K562 (cell line): ENCODE results near the gene PAN3. TPM values are rescaled to one million over a fixed set of nuclear protein-coding genes. Genes with fewer than 3 reads are reported as not detected.
A peak's percentile ranks its signal among the peaks of the same experiment; 100 is the strongest.

Experiments
- CCNT2 ChIP-seq: IDR thresholded peaks from 2 replicates; pipeline ENCODE4 v1.6.1; 2011; ENCODE audit warnings: borderline replicate concordance, low read depth, mild to moderate bottlenecking, moderate library complexity, mixed read lengths, low read length; ENCODE audit not compliant: insufficient read length; ENCODE audit errors: extremely low read depth
- CREB1 ChIP-seq, 2 experiments: sonication (generic) in 1 of 2; formaldehyde crosslinking in 1 of 2; IDR thresholded peaks; 2 replicates each; pipeline versions ENCODE4 v1.6.1 to v1.8.0; 2012 to 2022; ENCODE audit warnings: inconsistent platforms in 1 of 2, mild to moderate bottlenecking in 1 of 2, missing genetic modification reagents in 1 of 2, moderate library complexity in 1 of 2
- GABPB1 ChIP-seq: sonication (generic); formaldehyde crosslinking; IDR thresholded peaks from 2 replicates; pipeline ENCODE4 v1.8.0; 2022; ENCODE audit warnings: mild to moderate bottlenecking, missing genetic modification reagents
- HDAC3 ChIP-seq: fragments of 450-650 bp; IDR thresholded peaks from 2 replicates; pipeline ENCODE4 v1.6.1; 2018; ENCODE audit warnings: borderline replicate concordance, mild to moderate bottlenecking, moderate library complexity; ENCODE audit not compliant: partially characterized antibody
- MAFF ChIP-seq: IDR thresholded peaks from 2 replicates; pipeline ENCODE4 v1.6.1; 2012; ENCODE audit warnings: low read length, improper control_type of control experiment
- PCBP1 ChIP-seq: fragments of 200-400 bp; formaldehyde crosslinking; IDR thresholded peaks from 2 replicates; pipeline ENCODE4 v1.6.1; 2018; ENCODE audit warnings: mild to moderate bottlenecking, low read depth, low read length; ENCODE audit not compliant: poor library complexity, severe bottlenecking
- PML ChIP-seq: IDR thresholded peaks from 2 replicates; pipeline ENCODE4 v1.6.1; 2012; ENCODE audit warnings: low read length, inconsistent platforms
- RBBP5 ChIP-seq: fragments of 200-600 bp; sonication (generic); IDR thresholded peaks from 2 replicates; pipeline ENCODE4 v1.6.1; 2012; ENCODE audit warnings: borderline replicate concordance, mild to moderate bottlenecking, low read length, control low read depth, inconsistent platforms; ENCODE audit not compliant: insufficient read depth, poor library complexity, severe bottlenecking
- RFX5 ChIP-seq: IDR thresholded peaks from 2 replicates; pipeline ENCODE4 v1.6.1; 2011; ENCODE audit warnings: low read depth, mild to moderate bottlenecking, improper control_type of control experiment, low read length
- SMAD4 ChIP-seq: fragments of 250-450 bp; sonication (Bioruptor Pico); conservative IDR thresholded peaks from 2 replicates; pipeline ENCODE4 v1.8.0; 2021; ENCODE audit warnings: inconsistent platforms, mild to moderate bottlenecking, moderate library complexity
- SPI1 ChIP-seq: IDR thresholded peaks from 2 replicates; pipeline ENCODE4 v1.6.1; 2011; ENCODE audit warnings: low read depth, low read length, control low read depth, borderline replicate concordance
- ZFX ChIP-seq: sonication (generic); formaldehyde crosslinking; IDR thresholded peaks from 2 replicates; pipeline ENCODE4 v1.8.0; 2022; ENCODE audit warnings: mild to moderate bottlenecking, missing genetic modification reagents, moderate library complexity
- ZNF23 ChIP-seq: fragments of 250-450 bp; sonication (Bioruptor Pico); IDR thresholded peaks from 2 replicates; pipeline ENCODE4 v1.4.0; 2020; ENCODE audit warnings: mild to moderate bottlenecking
- polyA plus RNA-seq, 8 experiments: library from polyadenylated mRNA; depleted of rRNA in 4 of 8; stranded (reverse) in 5 of 8; unstranded in 3 of 8; fragments of >200 nt; fragmentation: Nextera tagmentation in 2 of 8; fragmentation: Illumina TruSeq in 1 of 8; extraction: Ambion mirVana in 2 of 8; extraction: Trizol in 1 of 8; gene quantifications; 2 replicates each; pipeline versions ENCODE4 v1.2.1 to v1.2.3, GENCODE V29; 2011 to 2014; ENCODE audit warnings: inconsistent platforms in 1 of 8, missing spikeins in 1 of 8
- total RNA-seq, 7 experiments: library from RNA; depleted of rRNA in 6 of 7; stranded (reverse); fragments of >200 nt in 6 of 7; fragmentation: Illumina TruSeq in 2 of 7; extraction: Trizol in 2 of 7; gene quantifications; 2 replicates each; pipeline versions ENCODE4 v1.2.1 to v1.2.3, GENCODE V29; 2011 to 2021; ENCODE audit warnings: low replicate concordance in 1 of 7
- TF ChIP-seq, protein P1 (sequence below): fragments of 450-650 bp; IDR thresholded peaks from 2 replicates; pipeline ENCODE4 v1.6.1; 2014; ENCODE audit warnings: low read depth, mild to moderate bottlenecking, moderate library complexity, borderline replicate concordance
- TF ChIP-seq, protein P2 (sequence below): fragments of 250-450 bp; sonication (Bioruptor Pico); IDR thresholded peaks from 2 replicates; pipeline ENCODE4 v1.4.0; 2020
- TF ChIP-seq, protein P3 (sequence below): fragments of 450-650 bp; conservative IDR thresholded peaks from 2 replicates; pipeline ENCODE4 v1.6.1; 2016; ENCODE audit warnings: missing genetic modification characterization, low read depth, mild to moderate bottlenecking, control low read depth, missing compliant biosample characterization

PAN3 gene
- total and polyA plus RNA-seq, 9 of the 15 experiments (the other 6 are each of a cell fraction or from before 2014, with no cell fraction given), result 7.2 to 19.9 (median 11.6) TPM

DNA sequence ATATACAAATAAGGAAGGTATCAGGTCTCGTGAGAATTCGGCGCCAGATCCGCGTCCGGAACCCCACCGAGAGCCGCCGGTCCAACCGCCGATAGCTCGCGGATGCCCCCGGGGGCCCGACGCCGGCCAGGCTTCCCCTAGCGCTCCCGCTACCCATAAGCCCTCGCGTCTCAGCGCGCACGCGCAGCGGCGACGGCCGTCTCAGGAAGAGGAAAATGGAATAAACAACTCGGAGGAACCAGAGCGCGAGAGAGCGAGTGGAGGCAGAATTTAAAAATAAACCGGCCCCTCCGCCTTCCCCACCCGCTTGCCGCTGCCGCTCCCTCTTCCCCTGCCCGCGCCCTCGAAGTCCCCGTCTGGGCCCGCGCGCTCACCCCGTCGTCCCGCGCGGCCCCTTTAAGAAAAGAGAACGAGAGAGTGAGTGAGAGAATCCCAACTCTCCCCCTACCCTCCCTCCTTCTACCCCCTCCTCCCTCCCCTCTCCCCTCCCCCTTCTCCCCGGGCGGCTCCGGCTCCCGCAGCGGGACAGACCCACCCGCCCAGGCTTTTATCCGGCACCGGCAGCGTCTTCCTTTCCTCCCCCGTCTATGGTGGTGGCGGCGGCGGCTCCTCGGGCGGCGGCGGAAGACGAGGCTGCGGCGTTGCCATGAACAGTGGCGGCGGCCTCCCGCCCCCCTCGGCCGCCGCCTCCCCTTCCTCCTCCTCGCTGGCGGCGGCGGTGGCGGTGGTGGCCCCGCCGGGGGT lies at the start of gene PAN3 (continued):
- TF ChIP-seq ZNF23 (CRISPR knock-in tag) (no peak), ZFX (CRISPR knock-in tag) (peak; percentile 59), GABPB1 (CRISPR knock-in tag) (peak; percentile 25; the same call in 1 of the 2 replicates), PCBP1 (peak; percentile 80), RFX5 (no peak), SPI1 (no peak), RBBP5 (peak; percentile 49), HDAC3 (no peak), PML (0 out of 2 replicates have a peak, but pooled peaks have one; percentile 45), MAFF (no peak), SMAD4 (CRISPR knock-in tag) (peak; percentile 24; the same call in 1 of the 2 replicates), CCNT2 (peak; percentile 50), CREB1 (IDR thresholded peaks at IDR 0.05) (no peak), CREB1 (CRISPR knock-in tag; IDR thresholded peaks at IDR 0.05) (no peak)
- TF ChIP-seq, protein P1, sequence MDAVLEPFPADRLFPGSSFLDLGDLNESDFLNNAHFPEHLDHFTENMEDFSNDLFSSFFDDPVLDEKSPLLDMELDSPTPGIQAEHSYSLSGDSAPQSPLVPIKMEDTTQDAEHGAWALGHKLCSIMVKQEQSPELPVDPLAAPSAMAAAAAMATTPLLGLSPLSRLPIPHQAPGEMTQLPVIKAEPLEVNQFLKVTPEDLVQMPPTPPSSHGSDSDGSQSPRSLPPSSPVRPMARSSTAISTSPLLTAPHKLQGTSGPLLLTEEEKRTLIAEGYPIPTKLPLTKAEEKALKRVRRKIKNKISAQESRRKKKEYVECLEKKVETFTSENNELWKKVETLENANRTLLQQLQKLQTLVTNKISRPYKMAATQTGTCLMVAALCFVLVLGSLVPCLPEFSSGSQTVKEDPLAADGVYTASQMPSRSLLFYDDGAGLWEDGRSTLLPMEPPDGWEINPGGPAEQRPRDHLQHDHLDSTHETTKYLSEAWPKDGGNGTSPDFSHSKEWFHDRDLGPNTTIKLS, result no peak
- TF ChIP-seq, protein P2, sequence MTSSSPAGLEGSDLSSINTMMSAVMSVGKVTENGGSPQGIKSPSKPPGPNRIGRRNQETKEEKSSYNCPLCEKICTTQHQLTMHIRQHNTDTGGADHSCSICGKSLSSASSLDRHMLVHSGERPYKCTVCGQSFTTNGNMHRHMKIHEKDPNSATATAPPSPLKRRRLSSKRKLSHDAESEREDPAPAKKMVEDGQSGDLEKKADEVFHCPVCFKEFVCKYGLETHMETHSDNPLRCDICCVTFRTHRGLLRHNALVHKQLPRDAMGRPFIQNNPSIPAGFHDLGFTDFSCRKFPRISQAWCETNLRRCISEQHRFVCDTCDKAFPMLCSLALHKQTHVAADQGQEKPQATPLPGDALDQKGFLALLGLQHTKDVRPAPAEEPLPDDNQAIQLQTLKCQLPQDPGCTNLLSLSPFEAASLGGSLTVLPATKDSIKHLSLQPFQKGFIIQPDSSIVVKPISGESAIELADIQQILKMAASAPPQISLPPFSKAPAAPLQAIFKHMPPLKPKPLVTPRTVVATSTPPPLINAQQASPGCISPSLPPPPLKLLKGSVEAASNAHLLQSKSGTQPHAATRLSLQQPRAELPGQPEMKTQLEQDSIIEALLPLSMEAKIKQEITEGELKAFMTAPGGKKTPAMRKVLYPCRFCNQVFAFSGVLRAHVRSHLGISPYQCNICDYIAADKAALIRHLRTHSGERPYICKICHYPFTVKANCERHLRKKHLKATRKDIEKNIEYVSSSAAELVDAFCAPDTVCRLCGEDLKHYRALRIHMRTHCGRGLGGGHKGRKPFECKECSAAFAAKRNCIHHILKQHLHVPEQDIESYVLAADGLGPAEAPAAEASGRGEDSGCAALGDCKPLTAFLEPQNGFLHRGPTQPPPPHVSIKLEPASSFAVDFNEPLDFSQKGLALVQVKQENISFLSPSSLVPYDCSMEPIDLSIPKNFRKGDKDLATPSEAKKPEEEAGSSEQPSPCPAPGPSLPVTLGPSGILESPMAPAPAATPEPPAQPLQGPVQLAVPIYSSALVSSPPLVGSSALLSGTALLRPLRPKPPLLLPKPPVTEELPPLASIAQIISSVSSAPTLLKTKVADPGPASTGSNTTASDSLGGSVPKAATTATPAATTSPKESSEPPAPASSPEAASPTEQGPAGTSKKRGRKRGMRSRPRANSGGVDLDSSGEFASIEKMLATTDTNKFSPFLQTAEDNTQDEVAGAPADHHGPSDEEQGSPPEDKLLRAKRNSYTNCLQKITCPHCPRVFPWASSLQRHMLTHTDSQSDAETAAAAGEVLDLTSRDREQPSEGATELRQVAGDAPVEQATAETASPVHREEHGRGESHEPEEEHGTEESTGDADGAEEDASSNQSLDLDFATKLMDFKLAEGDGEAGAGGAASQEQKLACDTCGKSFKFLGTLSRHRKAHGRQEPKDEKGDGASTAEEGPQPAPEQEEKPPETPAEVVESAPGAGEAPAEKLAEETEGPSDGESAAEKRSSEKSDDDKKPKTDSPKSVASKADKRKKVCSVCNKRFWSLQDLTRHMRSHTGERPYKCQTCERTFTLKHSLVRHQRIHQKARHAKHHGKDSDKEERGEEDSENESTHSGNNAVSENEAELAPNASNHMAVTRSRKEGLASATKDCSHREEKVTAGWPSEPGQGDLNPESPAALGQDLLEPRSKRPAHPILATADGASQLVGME, result no peak
- TF ChIP-seq, protein P3, sequence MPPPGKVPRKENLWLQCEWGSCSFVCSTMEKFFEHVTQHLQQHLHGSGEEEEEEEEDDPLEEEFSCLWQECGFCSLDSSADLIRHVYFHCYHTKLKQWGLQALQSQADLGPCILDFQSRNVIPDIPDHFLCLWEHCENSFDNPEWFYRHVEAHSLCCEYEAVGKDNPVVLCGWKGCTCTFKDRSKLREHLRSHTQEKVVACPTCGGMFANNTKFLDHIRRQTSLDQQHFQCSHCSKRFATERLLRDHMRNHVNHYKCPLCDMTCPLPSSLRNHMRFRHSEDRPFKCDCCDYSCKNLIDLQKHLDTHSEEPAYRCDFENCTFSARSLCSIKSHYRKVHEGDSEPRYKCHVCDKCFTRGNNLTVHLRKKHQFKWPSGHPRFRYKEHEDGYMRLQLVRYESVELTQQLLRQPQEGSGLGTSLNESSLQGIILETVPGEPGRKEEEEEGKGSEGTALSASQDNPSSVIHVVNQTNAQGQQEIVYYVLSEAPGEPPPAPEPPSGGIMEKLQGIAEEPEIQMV (tag), result no peak
